B cell (primary cell): ENCODE data around the gene FBXL4. TPM values are rescaled to one million over a fixed set of nuclear protein-coding genes. Genes with fewer than 3 reads are reported as not detected.

Experiments used
- ATAC-seq: fragments of 200-7000 bp; cut with Tn5 transposase; one replicate; pipeline ENCODE4 v1.10.0; 2021; ENCODE audit warnings: low read depth, mild to moderate bottlenecking, moderate number of reproducible peaks, moderate library complexity
- CTCF ChIA-PET: fragments of 350-600 bp; sonication (Branson Sonifier 250); formaldehyde crosslinking; loops from one replicate; lab custom pipeline; 2021; ENCODE audit warnings: antibody characterized with exemption, inconsistent platforms; lab: Charles Lee
- POLR2A ChIA-PET: fragments of 350-600 bp; sonication (Branson Sonifier 250); formaldehyde crosslinking; loops from one replicate; lab custom pipeline; 2021; ENCODE audit warnings: antibody characterized with exemption; lab: Charles Lee
- DNase-seq: peaks from one replicate; pipeline ENCODE4 v3.0.0; 2013
- H2AFZ ChIP-seq: 2 replicates; pipeline ENCODE4 v1.6.1; 2012; ENCODE audit warnings: mild to moderate bottlenecking, low read depth, low read length; ENCODE audit not compliant: insufficient read depth, poor library complexity, severe bottlenecking
- H3K27ac ChIP-seq, 2 donors: 1 replicate in 1 of 2; 2 replicates in 1 of 2; pipeline ENCODE4 v1.5.1; 2012 to 2013; ENCODE audit warnings: low read length in 2 of 2, mild to moderate bottlenecking in 2 of 2, moderate library complexity in 1 of 2
- H3K27me3 ChIP-seq, 4 experiments: fragments of 200-600 bp in 1 of 4; sonication (generic) in 1 of 4; replicated peaks in 1 of 4; 1 replicate in 2 of 4; 2 replicates in 2 of 4; pipeline versions ENCODE4 v1.6.1 to v1.7.0; 2013 to 2016; ENCODE audit warnings: low read length in 3 of 4, mild to moderate bottlenecking in 2 of 4, mixed read lengths in 1 of 4, moderate library complexity in 1 of 4; ENCODE audit not compliant: insufficient read depth in 4 of 4, control insufficient read depth in 3 of 4; ENCODE audit errors: control extremely low read depth in 1 of 4
- H3K36me3 ChIP-seq, 2 experiments: replicated peaks in 1 of 2; 1 replicate in 1 of 2; 2 replicates in 1 of 2; pipeline versions ENCODE4 v1.6.1 to v1.7.1; 2013; ENCODE audit warnings: low read length in 1 of 2; ENCODE audit not compliant: insufficient read depth in 2 of 2, control insufficient read depth in 1 of 2; ENCODE audit errors: control extremely low read depth in 1 of 2, extremely low read depth in 1 of 2
- H3K4me1 ChIP-seq, 2 donors: fragments of 200-600 bp in 1 of 2; sonication (generic) in 1 of 2; 1 replicate in 1 of 2; 2 replicates in 1 of 2; pipeline versions ENCODE4 v1.5.1 to v1.6.1; 2013 to 2017; ENCODE audit warnings: low read length in 2 of 2; ENCODE audit not compliant: control insufficient read depth in 2 of 2, insufficient read depth in 2 of 2
- H3K4me2 ChIP-seq: replicated peaks from 2 replicates; pipeline ENCODE3; 2012; ENCODE audit warnings: mild to moderate bottlenecking, low read depth, low read length; ENCODE audit not compliant: poor library complexity, severe bottlenecking
- H3K4me3 ChIP-seq, 5 experiments: fragments of 200-600 bp in 1 of 5; sonication (generic) in 1 of 5; 1 replicate in 3 of 5; 2 replicates in 2 of 5; pipeline versions ENCODE4 v1.5.1 to v1.7.0; 2011 to 2016; ENCODE audit warnings: low read length in 4 of 5, mild to moderate bottlenecking in 4 of 5, low read depth in 2 of 5, control low read depth in 1 of 5, moderate library complexity in 1 of 5; ENCODE audit not compliant: insufficient read depth in 1 of 5; ENCODE audit errors: control extremely low read depth in 1 of 5, extremely low read depth in 1 of 5
- H3K79me2 ChIP-seq: fragments of 200-600 bp; sonication (generic); one replicate; pipeline ENCODE4 v1.6.0; 2016; ENCODE audit warnings: low read length; ENCODE audit not compliant: control insufficient read depth, insufficient read depth
- H3K9ac ChIP-seq: fragments of 200-600 bp; sonication (generic); 2 replicates; pipeline ENCODE4 v1.6.1; 2017; ENCODE audit warnings: mild to moderate bottlenecking, low read length, moderate library complexity
- H3K9me3 ChIP-seq, 3 donors: one replicate each; pipeline versions ENCODE4 v1.6.1 to v1.7.1; 2013; ENCODE audit warnings: low read length in 2 of 3; ENCODE audit not compliant: control insufficient read depth in 2 of 3, insufficient read depth in 1 of 3; ENCODE audit errors: control extremely low read depth in 1 of 3
- H4K20me1 ChIP-seq: 2 replicates; pipeline ENCODE4 v1.6.0; 2012; ENCODE audit warnings: mild to moderate bottlenecking, low read length; ENCODE audit not compliant: insufficient read depth, control insufficient read depth, poor library complexity, severe bottlenecking
- H3K27ac Mint-ChIP-seq: one replicate; pipeline ENCODE4 v1.8.0; 2021; ENCODE audit warnings: mixed read lengths
- H3K27me3 Mint-ChIP-seq: one replicate; pipeline ENCODE4 v1.8.0; 2021; ENCODE audit warnings: mixed read lengths
- H3K4me1 Mint-ChIP-seq: one replicate; pipeline ENCODE4 v1.8.0; 2021; ENCODE audit warnings: mixed read lengths
- H3K4me3 Mint-ChIP-seq: one replicate; pipeline ENCODE4 v1.8.0; 2021; ENCODE audit warnings: mixed read lengths
- H3K9me3 Mint-ChIP-seq: one replicate; pipeline ENCODE4 v1.8.0; 2022; ENCODE audit warnings: mixed read lengths; ENCODE audit not compliant: insufficient read depth
- CTCF ChIP-seq: fragments of 200-600 bp; IDR thresholded peaks from one replicate; pipeline ENCODE4 v1.8.0; 2022; ENCODE audit warnings: antibody characterized with exemption, mild to moderate bottlenecking
- EZH2 ChIP-seq: IDR thresholded peaks from 2 replicates; pipeline ENCODE4 v1.6.1; 2012; ENCODE audit warnings: borderline replicate concordance, low read depth, mild to moderate bottlenecking, moderate library complexity, low read length; ENCODE audit not compliant: insufficient read depth, poor library complexity, severe bottlenecking
- WGBS: methylation state at CpG from one replicate; pipeline ENCODE4 v1.1.5; 2013; ENCODE audit warnings: missing lambda C conversion rate; ENCODE audit not compliant: insufficient coverage; 5-methylcytosine and 5-hydroxymethylcytosine counted together
- intact Hi-C: fragments of 100-400 bp; cut with micrococcal nuclease; formaldehyde crosslinking; loops from one replicate; pipeline ENCODE4 v1.10.0; 2022
- polyA plus RNA-seq: library from polyadenylated mRNA; depleted of rRNA; stranded (reverse); fragments of >200 nt; gene quantifications from 2 replicates; pipeline ENCODE4 v1.2.3, GENCODE V29; 2012
- total RNA-seq, 2 donors: library from RNA; stranded (reverse); fragments of 120-200 nt in 1 of 2; gene quantifications; 1 replicate in 1 of 2; 2 replicates in 1 of 2; pipeline versions ENCODE4 v1.2.3 to v1.2.4, GENCODE V29; 2013 to 2022

The FBXL4 gene
- total and polyA plus RNA-seq, 2 donors (not counting 1 experiment from before 2014, with no cell fraction given) = 9.2 to 22.0 TPM

GRCh38 chr6:98824162-98824901 is 123.4 kb downstream of the FBXL4 start:
- H3K9me3 Mint-ChIP-seq = no peaks in the 10 kb centered on the region
- peak overlapping the region; percentile 42 for H3K4me3 Mint-ChIP-seq
- 9% methylated on average over 34 of the region's 44 CpGs for WGBS
- H3K9ac ChIP-seq = no peak overlapping the region
- TF ChIP-seq CTCF (no peak), EZH2 (no peak)
- ATAC-seq (no peak), DNase-seq (peak; percentile 14)
- CTCF ChIA-PET = no interaction called here
- peaks cover 21% of the 10 kb centered on the region for H3K4me1 Mint-ChIP-seq
- intact Hi-C loops = no loop called here
- POLR2A ChIA-PET = no interaction called here
- H3K27ac Mint-ChIP-seq = no peak overlapping the region
- H3K27me3 ChIP-seq = peaks cover 5 to 77% (median 68%) of the 10 kb centered on the region in 4 experiments
- peak overlapping the region; percentile 24 for H3K4me2 ChIP-seq
- no peaks in the 10 kb centered on the region for H3K79me2 ChIP-seq
- H3K27ac ChIP-seq = no peak overlapping the region
- peaks cover 80% of the 10 kb centered on the region for H3K27me3 Mint-ChIP-seq
- no peak overlapping the region for H2AFZ ChIP-seq
- peaks cover 0 to 35% (median 0%) of the 10 kb centered on the region in 3 donors for H3K9me3 ChIP-seq
- H3K36me3 ChIP-seq = no peaks in the 10 kb centered on the region
- peaks cover 13 to 33% of the 10 kb centered on the region in 2 donors for H3K4me1 ChIP-seq
- H3K4me3 ChIP-seq = no peak overlapping the region
- H4K20me1 ChIP-seq = no peaks in the 10 kb centered on the region

GRCh38 chr6:98823428-98824161 is 124.2 kb downstream of the FBXL4 start:
- ATAC-seq = no peak
- H3K4me3 Mint-ChIP-seq = peak overlapping the region; percentile 42
- DNase-seq = no peak
- TF ChIP-seq CTCF (no peak), EZH2 (no peak)
- ChIA-PET POLR2A (no interaction called here), CTCF (no interaction called here)
- Histone ChIP-seq H4K20me1 (no peaks in the 10 kb centered on the region), H3K9ac (no peak overlapping the region), H3K27ac (no peak overlapping the region), H3K4me2 (peak overlapping the region; percentile 24), H3K4me3 (no peak overlapping the region), H3K4me1 (peaks cover 7 to 28% of the 10 kb centered on the region in 2 donors), H3K9me3 (peaks cover 0 to 30% (median 0%) of the 10 kb centered on the region in 3 donors), H3K79me2 (no peaks in the 10 kb centered on the region), H3K36me3 (no peaks in the 10 kb centered on the region), H3K27me3 (peaks cover 5 to 71% (median 64%) of the 10 kb centered on the region in 4 experiments), H2AFZ (no peak overlapping the region)
- no peak overlapping the region for H3K27ac Mint-ChIP-seq
- H3K4me1 Mint-ChIP-seq = peaks cover 16% of the 10 kb centered on the region
- 11% methylated on average over 5 of the region's 12 CpGs for WGBS
- H3K27me3 Mint-ChIP-seq = peaks cover 80% of the 10 kb centered on the region
- H3K9me3 Mint-ChIP-seq = no peaks in the 10 kb centered on the region
- intact Hi-C loops = no loop called here
